Measurements from ENCODE around the gene SNPH.
"Not testable (repeated sequence)": the region's sequence is repeated elsewhere in the genome, so short reads cannot be mapped to it uniquely, and the experiment has no call there.

The SNPH gene

GRCh38 chr20:1266167-1266973, at the start of gene SNPH:
Gene SNPH (plus strand): TSS chr20:1266294. CDS start chr20:1296240, 29,946 bp downstream.
- DNase-seq = peak; percentile 76

GRCh38 chr20:1216527-1217427, 49.3 kb upstream of the SNPH start:
- not testable (repeated sequence) for DNase-seq

- not testable (repeated sequence) for DNase-seq
Observed at GRCh38 chr20:1222750-1223149, 43.3 kb upstream of the SNPH start.

- DNase-seq = no peak
Observed at GRCh38 chr20:1224205-1224890, 41.7 kb upstream of the SNPH start.

GRCh38 chr20:1225263-1225782, 40.8 kb upstream of the SNPH start:
- no peak for DNase-seq

- peak; percentile 69 for DNase-seq
Observed at GRCh38 chr20:1225783-1226654, 40.1 kb upstream of the SNPH start, which contains the start of gene RAD21L1. Gene RAD21L1 (plus strand): TSS chr20:1226044. CDS start chr20:1228454, 2,410 bp downstream.

- no peak for DNase-seq
Observed at GRCh38 chr20:1229541-1229940, 36.6 kb upstream of the SNPH start.

GRCh38 chr20:1232286-1233111, 33.6 kb upstream of the SNPH start:
- DNase-seq = no peak

GRCh38 chr20:1240549-1240948, 25.5 kb upstream of the SNPH start:
- no peak for DNase-seq

GRCh38 chr20:1241456-1241855, 24.6 kb upstream of the SNPH start:
- DNase-seq = no peak

- DNase-seq = no peak
Observed at GRCh38 chr20:1242099-1242498, 24.0 kb upstream of the SNPH start.

- DNase-seq = peak; percentile 97
Observed at GRCh38 chr20:1242530-1242929, 23.6 kb upstream of the SNPH start.

GRCh38 chr20:1245578-1245977, 20.5 kb upstream of the SNPH start:
- no peak for DNase-seq

- DNase-seq = no peak
Observed at GRCh38 chr20:1247689-1248088, 18.4 kb upstream of the SNPH start.

- not testable (repeated sequence) for DNase-seq
Observed at GRCh38 chr20:1250282-1250681, 15.8 kb upstream of the SNPH start.

GRCh38 chr20:1252416-1252815, 13.7 kb upstream of the SNPH start:
- DNase-seq = no peak

GRCh38 chr20:1254254-1254653, 11.8 kb upstream of the SNPH start:
- no peak for DNase-seq

GRCh38 chr20:1255675-1256074, 10.4 kb upstream of the SNPH start:
- no peak for DNase-seq

- DNase-seq = peak; percentile 54
Observed at GRCh38 chr20:1263853-1264252, 2.2 kb upstream of the SNPH start.

GRCh38 chr20:1264727-1265126, 1.4 kb upstream of the SNPH start:
- no peak for DNase-seq

All from HCEC 1CT (cell line).